ENCODE results near the gene MYF5. TPM values are rescaled to one million over a fixed set of nuclear protein-coding genes. Genes with fewer than 3 reads are reported as not detected.

MYF5 gene
- total RNA-seq, 4 donors from 2014 or later, result not detected

- Histone ChIP-seq H3K27ac (no peak overlapping the region), H3K27me3 (no peaks in the 10 kb centered on the region), H3K4me3 (replicated peaks in 1 of 3) (no peak overlapping the region), H3K4me1 (peaks cover 0 to 3% of the 10 kb centered on the region in 2 donors), H3K36me3 (no peaks in the 10 kb centered on the region), H3K9me3 (no peaks in the 10 kb centered on the region)
- WGBS, 2 donors, result 90 to 92% methylated on average over 2 of the region's 2 CpGs
- DNase-seq, result no peak
- intact Hi-C loops (cut with DNase I), result no loop called here
- TF ChIP-seq, protein P1, sequence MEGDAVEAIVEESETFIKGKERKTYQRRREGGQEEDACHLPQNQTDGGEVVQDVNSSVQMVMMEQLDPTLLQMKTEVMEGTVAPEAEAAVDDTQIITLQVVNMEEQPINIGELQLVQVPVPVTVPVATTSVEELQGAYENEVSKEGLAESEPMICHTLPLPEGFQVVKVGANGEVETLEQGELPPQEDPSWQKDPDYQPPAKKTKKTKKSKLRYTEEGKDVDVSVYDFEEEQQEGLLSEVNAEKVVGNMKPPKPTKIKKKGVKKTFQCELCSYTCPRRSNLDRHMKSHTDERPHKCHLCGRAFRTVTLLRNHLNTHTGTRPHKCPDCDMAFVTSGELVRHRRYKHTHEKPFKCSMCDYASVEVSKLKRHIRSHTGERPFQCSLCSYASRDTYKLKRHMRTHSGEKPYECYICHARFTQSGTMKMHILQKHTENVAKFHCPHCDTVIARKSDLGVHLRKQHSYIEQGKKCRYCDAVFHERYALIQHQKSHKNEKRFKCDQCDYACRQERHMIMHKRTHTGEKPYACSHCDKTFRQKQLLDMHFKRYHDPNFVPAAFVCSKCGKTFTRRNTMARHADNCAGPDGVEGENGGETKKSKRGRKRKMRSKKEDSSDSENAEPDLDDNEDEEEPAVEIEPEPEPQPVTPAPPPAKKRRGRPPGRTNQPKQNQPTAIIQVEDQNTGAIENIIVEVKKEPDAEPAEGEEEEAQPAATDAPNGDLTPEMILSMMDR (IDR thresholded peaks at IDR 0.05), result no peak
- TF ChIP-seq POLR2A (IDR thresholded peaks at IDR 0.05), result no peak
These were observed 16.4 kb upstream of the MYF5 start for GRCh38 chr12:80700327-80700726.

- Histone ChIP-seq H3K4me3 (replicated peaks in 1 of 3) (no peak overlapping the region), H3K36me3 (no peaks in the 10 kb centered on the region), H3K9me3 (no peaks in the 10 kb centered on the region), H3K27me3 (no peaks in the 10 kb centered on the region), H3K4me1 (peaks cover 0 to 3% of the 10 kb centered on the region in 2 donors), H3K27ac (no peak overlapping the region)
- no peak for DNase-seq
- no peak for TF ChIP-seq POLR2A (IDR thresholded peaks at IDR 0.05)
- TF ChIP-seq, protein P1 (IDR thresholded peaks at IDR 0.05), result no peak
- 82 to 83% methylated on average over 2 of the region's 2 CpGs for WGBS, 2 donors
- intact Hi-C loops (cut with DNase I), result no loop called here
These were observed 15.3 kb upstream of the MYF5 start for GRCh38 chr12:80701388-80701787.

- H3K4me1 ChIP-seq, result peaks cover 0 to 3% of the 10 kb centered on the region in 2 donors
- H3K9me3 ChIP-seq, result no peaks in the 10 kb centered on the region
- no peaks in the 10 kb centered on the region for H3K36me3 ChIP-seq
- H3K27ac ChIP-seq, result no peak overlapping the region
- TF ChIP-seq, protein P1 (IDR thresholded peaks at IDR 0.05), result no peak
- no peak for TF ChIP-seq POLR2A (IDR thresholded peaks at IDR 0.05)
- H3K27me3 ChIP-seq, result no peaks in the 10 kb centered on the region
- 55 to 58% methylated on average over 12 of the region's 12 CpGs for WGBS, 2 donors
- intact Hi-C loops (cut with DNase I), result no loop called here
- no peak for DNase-seq
- H3K4me3 ChIP-seq (replicated peaks in 1 of 3), result no peak overlapping the region
These were observed 13.6 kb upstream of the MYF5 start for GRCh38 chr12:80702889-80703805.

DNA sequence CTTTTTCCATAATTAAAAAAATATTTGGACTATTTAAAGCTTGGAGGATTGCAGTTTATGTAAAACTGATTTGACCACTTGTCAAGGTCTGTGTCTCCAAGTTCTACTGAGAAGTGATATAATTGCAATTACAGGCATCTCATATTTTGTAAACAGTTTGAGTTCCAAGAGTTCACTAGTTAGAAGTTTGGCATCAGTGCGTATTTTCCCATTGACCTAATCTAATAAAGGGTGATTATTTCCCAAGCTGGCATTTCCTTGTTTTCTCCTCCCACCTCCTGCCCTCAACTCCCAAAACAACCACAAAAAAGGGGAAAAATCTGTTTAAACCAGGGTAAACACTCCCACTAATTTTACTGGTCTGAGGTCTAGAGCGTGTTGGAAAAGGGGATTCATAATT, 12.3 kb upstream of the MYF5 start:
- no peak for DNase-seq
- intact Hi-C loops (cut with DNase I), result no loop called here
- TF ChIP-seq, protein P1 (IDR thresholded peaks at IDR 0.05), result no peak
- TF ChIP-seq POLR2A (IDR thresholded peaks at IDR 0.05), result no peak
- no peaks in the 10 kb centered on the region for H3K9me3 ChIP-seq
- no peaks in the 10 kb centered on the region for H3K36me3 ChIP-seq
- H3K27ac ChIP-seq, result no peak overlapping the region
- peaks cover 0 to 7% of the 10 kb centered on the region in 2 donors for H3K4me1 ChIP-seq
- H3K4me3 ChIP-seq (replicated peaks in 1 of 3), result no peak overlapping the region
- 84 to 87% methylated on average over 2 of the region's 2 CpGs for WGBS, 2 donors
- no peaks in the 10 kb centered on the region for H3K27me3 ChIP-seq

DNA sequence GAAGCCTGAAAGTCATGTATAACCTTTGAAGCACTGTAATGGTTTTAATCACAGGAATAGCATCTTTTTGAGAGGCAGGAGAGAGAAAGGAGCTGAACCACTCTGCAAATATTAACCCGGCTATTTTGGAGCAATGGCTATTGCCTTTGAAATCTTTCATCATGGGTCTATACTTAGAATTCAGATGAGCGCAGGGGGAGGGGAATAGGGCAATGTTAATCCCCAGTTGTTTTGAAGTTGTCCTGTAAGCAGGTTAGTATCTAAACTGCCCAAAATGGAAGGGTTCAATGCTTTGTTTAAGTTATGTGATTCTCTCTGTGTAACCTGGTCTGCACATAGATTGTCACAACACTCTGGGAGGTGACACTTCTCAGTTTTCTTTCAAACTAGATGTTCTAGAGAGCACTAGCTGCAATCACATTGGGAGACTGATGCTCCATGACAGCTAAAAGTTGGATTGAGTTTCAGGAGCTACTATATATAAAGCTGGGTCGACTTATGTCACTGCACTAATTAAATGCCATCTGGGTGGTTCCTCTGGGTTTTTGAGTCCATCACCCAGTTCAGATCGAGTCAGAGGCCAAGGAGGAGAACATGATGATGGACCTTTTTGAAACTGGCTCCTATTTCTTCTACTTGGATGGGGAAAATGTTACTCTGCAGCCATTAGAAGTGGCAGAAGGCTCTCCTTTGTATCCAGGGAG, 9.4 kb upstream of the MYF5 start, which contains the start of gene MYF6:
Gene MYF6 (plus strand): TSS at position 509 of the 704 bp plus-strand sequence. CDS start 86 bp downstream, at position 595.
- intact Hi-C loops (cut with DNase I), result no loop called here
- H3K27ac ChIP-seq, result no peak within 1 kb of the TSS
- peaks cover 0 to 7% of the 10 kb centered on the region in 2 donors for H3K4me1 ChIP-seq
- H3K36me3 ChIP-seq, result no peaks in the 10 kb centered on the region
- WGBS, 2 donors, result 60% methylated on average over 4 of the region's 4 CpGs
- DNase-seq, result no peak
- H3K27me3 ChIP-seq, result peaks cover 6% of the 10 kb centered on the region
- TF ChIP-seq, protein P1 (IDR thresholded peaks at IDR 0.05), result no peak
- TF ChIP-seq POLR2A (IDR thresholded peaks at IDR 0.05), result no peak
- H3K4me3 ChIP-seq (replicated peaks in 1 of 3), result no peak within 1 kb of the TSS
- no peaks in the 10 kb centered on the region for H3K9me3 ChIP-seq
